HG03108 (cell line): Measurements from ENCODE around the gene NAV2.
A peak's percentile ranks its signal among the peaks of the same experiment; 100 is the strongest.
"Not testable (repeated sequence)": the region's sequence is repeated elsewhere in the genome, so short reads cannot be mapped to it uniquely, and the experiment has no call there.

Source experiments
- ATAC-seq: cut with Tn5 transposase; IDR thresholded peaks from one replicate; pipeline ENCODE4 v1.9.1; 2021; ENCODE audit warnings: moderate library complexity; ENCODE audit not compliant: unreplicated experiment

The NAV2 gene

GRCh38 chr11:19882356-19882755 lies 169.7 kb downstream of the NAV2 start:
- no peak for ATAC-seq

GRCh38 chr11:19886498-19886897 lies 173.9 kb downstream of the NAV2 start:
- no peak for ATAC-seq

GRCh38 chr11:19887842-19888241 lies 175.2 kb downstream of the NAV2 start:
- ATAC-seq: no peak

- no peak for ATAC-seq
Measured at GRCh38 chr11:19889531-19889930, 176.9 kb downstream of the NAV2 start.

GRCh38 chr11:19890308-19890707 lies 177.7 kb downstream of the NAV2 start:
- no peak for ATAC-seq

GRCh38 chr11:19891022-19891421 lies 178.4 kb downstream of the NAV2 start:
- ATAC-seq: no peak

GRCh38 chr11:19892387-19892786 lies 179.8 kb downstream of the NAV2 start:
- ATAC-seq: no peak

GRCh38 chr11:19892876-19893275 lies 180.2 kb downstream of the NAV2 start:
- ATAC-seq: no peak

GRCh38 chr11:19894404-19894803 lies 181.8 kb downstream of the NAV2 start:
- ATAC-seq: no peak

- not testable (repeated sequence) for ATAC-seq
Measured at GRCh38 chr11:19895037-19895436, 182.4 kb downstream of the NAV2 start.

- ATAC-seq: no peak
Measured at GRCh38 chr11:19895776-19896175, 183.1 kb downstream of the NAV2 start.

- ATAC-seq: no peak
Measured at GRCh38 chr11:19903620-19904069, 191.0 kb downstream of the NAV2 start.

- no peak for ATAC-seq
Measured at GRCh38 chr11:19905280-19905853, 192.7 kb downstream of the NAV2 start.

- no peak for ATAC-seq
Measured at GRCh38 chr11:19906126-19906525, 193.5 kb downstream of the NAV2 start.

GRCh38 chr11:19907008-19907579 lies 194.5 kb downstream of the NAV2 start:
- peak; percentile 51 for ATAC-seq

- no peak for ATAC-seq
Measured at GRCh38 chr11:19907839-19908238, 195.2 kb downstream of the NAV2 start.

- no peak for ATAC-seq
Measured at GRCh38 chr11:19910931-19911330, 198.3 kb downstream of the NAV2 start.

GRCh38 chr11:19912115-19912957 lies 199.7 kb downstream of the NAV2 start:
- ATAC-seq: no peak

GRCh38 chr11:19912958-19913892 lies 200.6 kb downstream of the NAV2 start:
- ATAC-seq: no peak

GRCh38 chr11:19913893-19914249 lies 201.2 kb downstream of the NAV2 start:
- no peak for ATAC-seq

GRCh38 chr11:19915808-19916207 lies 203.2 kb downstream of the NAV2 start:
- no peak for ATAC-seq
